Activated CD4-positive, alpha-beta T cell treated with anti-CD3 and anti-CD28 coated beads for 48 hours (primary cell): ENCODE results near the gene VCPKMT.
"Not testable (repeated sequence)": the region's sequence is repeated elsewhere in the genome, so short reads cannot be mapped to it uniquely, and the experiment has no call there.

Source experiments
- DNase-seq: peaks from one replicate; pipeline ENCODE4 v3.0.0-alpha.2; 2020

VCPKMT gene

GRCh38 chr14:50091240-50091913 lies 25.0 kb downstream of the VCPKMT start:
- no peak for DNase-seq

DNA sequence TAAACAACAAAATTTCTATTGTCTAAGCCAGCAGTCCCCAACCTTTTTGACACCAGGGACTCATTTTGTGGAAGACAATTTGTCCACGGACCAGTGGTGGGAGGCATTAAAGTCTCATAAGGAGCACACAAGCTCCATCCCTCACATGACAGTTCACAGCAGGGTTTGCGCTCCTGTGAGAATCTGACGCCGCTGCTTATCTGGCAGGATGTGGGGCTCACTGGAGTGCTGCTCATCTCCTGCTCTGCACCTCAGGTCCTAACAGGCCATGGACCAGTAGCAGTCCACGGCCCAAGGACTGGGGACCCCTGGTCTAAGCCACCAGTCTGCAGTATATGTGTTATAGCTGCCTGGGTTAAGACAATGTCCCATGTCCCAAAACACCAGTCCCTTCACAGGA lies 27.2 kb downstream of the VCPKMT start:
- DNase-seq = peak; percentile 48

- DNase-seq = no peak
These were observed 27.6 kb downstream of the VCPKMT start for GRCh38 chr14:50088731-50089130.

GRCh38 chr14:50088117-50088515 lies 28.3 kb downstream of the VCPKMT start:
- no peak for DNase-seq

DNA sequence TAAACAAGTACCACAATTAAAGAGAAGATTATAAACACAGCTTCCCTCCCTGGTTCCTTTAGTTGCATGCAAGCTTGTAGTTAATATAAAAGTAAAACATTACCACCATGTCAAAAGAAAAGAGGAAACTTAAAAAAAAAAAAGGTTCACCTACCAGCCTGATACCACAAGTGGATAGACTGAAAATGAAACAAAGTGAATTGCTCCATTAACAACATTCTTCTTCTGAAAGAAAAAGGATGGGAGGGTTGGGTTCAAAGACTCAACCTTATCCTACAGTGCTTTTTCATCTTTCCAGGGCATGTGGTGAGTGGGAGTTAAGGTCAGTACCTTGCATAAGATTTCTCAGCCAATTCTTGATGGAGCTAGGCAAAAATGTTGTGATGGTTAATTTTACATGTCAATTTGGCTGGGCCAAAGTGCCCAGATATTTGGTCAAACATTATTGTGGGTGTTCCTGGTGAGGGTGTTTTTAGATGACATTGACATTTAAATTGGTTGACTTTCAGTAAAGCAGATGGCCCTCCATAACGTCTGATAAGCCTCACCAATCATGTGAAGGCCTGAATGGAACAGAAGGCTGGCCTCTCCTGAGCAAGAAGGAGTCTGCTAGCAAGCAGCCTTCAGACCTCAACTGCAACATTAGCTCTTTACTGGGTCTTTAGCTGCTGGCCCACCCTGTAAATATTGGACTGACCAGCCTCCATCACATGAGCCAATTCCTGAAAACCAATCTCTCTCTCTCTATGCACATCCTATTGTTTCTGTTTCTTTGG lies 28.8 kb downstream of the VCPKMT start:
- no peak for DNase-seq

- no peak for DNase-seq
These were observed 30.1 kb downstream of the VCPKMT start for GRCh38 chr14:50086321-50086711.

DNA sequence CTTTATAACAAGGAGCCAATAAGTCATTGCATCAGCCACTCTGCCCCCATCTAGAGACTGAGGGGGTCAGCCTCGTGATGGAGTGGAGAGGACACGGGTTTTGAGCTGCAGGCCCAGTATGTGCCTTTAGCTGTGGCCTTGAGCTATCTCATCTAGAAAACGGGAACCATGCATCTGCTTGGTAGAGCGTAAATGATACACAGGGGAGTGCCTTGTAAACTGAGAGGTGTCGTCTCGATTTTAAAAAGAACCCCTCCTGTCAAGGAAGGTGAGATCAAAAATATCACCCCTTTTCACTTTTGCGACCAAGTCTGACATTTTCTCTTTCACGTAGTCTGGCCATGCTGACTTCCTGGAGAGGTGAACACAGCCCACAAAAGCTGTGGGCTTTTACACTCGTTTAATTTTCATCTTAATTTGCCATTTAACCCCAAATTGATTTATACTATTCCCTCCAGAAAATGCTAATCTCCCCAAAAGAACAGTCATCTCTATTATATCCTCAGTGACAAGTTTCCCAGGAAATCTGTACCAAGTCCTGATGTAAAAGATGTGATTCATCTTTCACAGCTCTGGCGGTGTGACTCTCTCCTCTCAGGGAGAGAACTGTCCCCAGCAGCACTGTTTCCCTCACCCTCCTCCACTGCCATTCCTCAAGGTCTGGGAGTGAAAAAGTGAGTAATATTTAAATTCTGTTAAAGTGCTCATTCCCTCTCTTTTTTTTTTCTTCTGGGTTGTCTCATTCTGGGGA lies 30.6 kb downstream of the VCPKMT start:
- DNase-seq = peak; percentile 68

GRCh38 chr14:50084666-50085065 lies 31.7 kb downstream of the VCPKMT start:
- no peak for DNase-seq

GRCh38 chr14:50083467-50084337 lies 32.7 kb downstream of the VCPKMT start:
- DNase-seq = peak; percentile 78

GRCh38 chr14:50082784-50083466 lies 33.4 kb downstream of the VCPKMT start:
- DNase-seq = peak; percentile 90

GRCh38 chr14:50082308-50082742 lies 34.0 kb downstream of the VCPKMT start:
- DNase-seq = peak; percentile 68

- DNase-seq = not testable (repeated sequence)
These were observed 37.3 kb downstream of the VCPKMT start for GRCh38 chr14:50079103-50079502.

DNA sequence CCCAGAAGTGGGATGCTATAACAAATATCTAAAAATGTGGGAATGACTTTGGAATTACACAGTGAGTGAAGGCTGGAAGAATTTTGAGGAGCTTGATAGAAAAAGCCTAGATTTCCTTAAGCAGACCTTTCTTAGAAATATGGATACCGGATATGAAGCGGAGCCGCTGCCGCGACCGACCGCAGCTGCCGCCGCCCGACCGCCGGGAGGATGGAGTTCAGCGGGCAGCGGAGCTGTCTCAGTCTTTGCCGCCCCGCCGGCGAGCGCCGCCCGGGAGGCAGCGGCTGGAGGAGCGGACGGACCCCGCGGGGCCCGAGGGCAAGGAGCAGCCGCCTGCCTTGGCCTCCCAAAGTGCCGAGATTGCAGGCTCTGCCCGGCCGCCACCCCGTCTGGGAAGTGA lies 42.7 kb downstream of the VCPKMT start:
- not testable (repeated sequence) for DNase-seq

- DNase-seq = no peak
These were observed 44.0 kb downstream of the VCPKMT start for GRCh38 chr14:50072395-50072794.

- DNase-seq = no peak
These were observed 45.4 kb downstream of the VCPKMT start for GRCh38 chr14:50070840-50071548.

GRCh38 chr14:50070230-50070629 lies 46.1 kb downstream of the VCPKMT start:
- DNase-seq = no peak

DNA sequence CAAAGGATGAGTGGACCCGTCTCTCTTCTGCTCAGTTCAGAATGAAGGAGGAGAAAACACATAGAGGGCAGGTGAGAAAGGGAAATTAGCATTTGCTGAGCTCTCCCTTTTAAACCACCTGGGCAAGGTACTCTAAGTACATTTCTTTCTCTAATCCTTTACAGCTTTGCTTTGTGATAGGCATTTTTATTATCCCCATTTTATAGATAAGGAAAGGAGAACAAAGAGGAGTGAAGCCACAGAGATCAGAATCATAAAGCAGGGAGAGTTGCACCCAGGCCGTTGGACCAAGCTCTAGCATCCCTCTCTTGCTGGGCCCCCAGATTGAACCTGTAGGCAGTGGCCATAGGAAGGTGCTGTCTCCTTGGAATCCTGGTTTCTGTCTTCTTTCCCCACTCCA lies 47.0 kb downstream of the VCPKMT start:
- no peak for DNase-seq

GRCh38 chr14:50068496-50068895 lies 47.9 kb downstream of the VCPKMT start:
- no peak for DNase-seq

DNA sequence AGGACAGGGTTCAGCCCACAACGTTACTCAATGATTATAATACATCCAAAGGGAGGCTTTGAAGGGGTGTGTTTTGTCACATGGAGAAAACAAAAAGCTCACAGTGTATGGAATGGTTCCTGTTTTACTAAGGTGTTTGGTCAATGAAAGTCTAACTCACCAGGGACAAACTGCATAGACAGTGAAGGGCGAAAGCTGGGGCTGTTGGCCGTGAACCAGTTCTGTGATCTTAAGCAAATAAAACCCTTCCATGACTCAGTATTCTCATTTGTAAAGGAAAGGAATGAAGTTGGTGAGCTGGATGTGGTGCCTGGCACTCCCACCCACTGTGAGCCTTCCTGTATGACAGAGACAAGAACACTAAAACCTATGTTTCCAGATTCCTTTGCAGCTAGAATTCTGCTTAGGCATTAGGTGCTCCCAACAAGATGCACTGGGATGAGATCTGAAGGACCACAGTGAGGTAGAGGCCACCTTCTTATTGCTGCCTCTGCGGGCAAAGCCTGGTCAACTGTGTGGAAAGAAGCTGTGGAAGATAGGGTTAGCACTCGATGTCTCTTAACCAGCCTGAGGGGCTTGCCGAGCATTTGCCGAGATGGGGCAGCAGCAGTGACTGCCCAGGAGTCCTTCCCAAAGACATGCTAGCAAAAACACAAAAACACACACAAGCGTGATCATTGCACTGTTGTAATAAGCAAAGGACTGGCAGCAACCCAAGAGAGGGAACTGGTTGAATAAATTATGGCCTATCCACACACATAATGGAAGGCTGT lies 48.5 kb downstream of the VCPKMT start:
- peak; percentile 32 for DNase-seq

DNA sequence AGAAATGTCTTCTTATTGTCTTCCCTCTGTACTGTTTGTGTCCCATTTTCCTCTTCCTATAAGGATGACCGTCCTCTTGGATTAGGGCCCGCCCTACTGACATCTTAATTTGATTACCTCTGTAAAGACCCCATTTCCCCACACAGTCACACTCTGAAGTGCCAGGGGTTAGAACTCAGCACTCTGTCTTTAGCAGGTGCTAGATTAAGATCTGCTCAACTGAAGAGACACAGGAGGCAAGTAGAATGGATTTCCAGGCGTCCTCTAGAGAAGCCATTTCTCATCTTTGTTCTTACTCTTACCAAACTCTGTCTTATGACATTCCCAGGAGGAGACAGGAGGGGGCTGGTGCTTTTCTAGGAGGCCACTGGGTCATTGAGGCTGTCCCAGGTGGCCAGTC lies 50.8 kb downstream of the VCPKMT start:
- no peak for DNase-seq

DNA sequence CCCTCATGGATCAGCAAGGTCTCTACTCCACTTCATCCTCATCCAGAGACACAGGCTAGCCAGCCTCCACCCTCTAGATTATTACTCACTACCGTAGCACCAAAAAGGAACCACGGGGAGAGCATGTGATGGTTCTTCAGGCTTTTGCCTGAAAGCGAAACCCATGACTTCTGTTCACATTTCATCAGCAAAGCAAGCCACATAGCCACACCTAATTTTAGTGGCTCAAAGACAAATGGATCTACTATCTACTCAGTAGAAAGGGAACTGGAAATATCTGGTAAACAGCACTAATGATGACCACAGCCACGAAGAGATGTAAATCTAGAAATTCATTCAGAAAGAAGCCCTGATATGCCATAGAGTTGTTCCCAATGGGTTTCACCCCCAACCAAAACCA lies 51.4 kb downstream of the VCPKMT start:
- DNase-seq = peak; percentile 75
